Stimulated activated CD4-positive, alpha-beta T cell treated with anti-CD3 and anti-CD28 coated beads, Interleukin-1b, Interleukin-23, amount 100 ng/mL, for 24 hours (primary cell): ENCODE measurements around the gene FAM149B1.
"Not testable (repeated sequence)": the region's sequence is repeated elsewhere in the genome, so short reads cannot be mapped to it uniquely, and the experiment has no call there.

Experiments used
- DNase-seq, 4 experiments: peaks; one replicate each; pipeline ENCODE4 v3.0.0-alpha.2; 2020; ENCODE audit warnings: low read depth in 4 of 4, low spot score in 1 of 4

Gene FAM149B1

GRCh38 chr10:73229567-73229966 is 61.6 kb downstream of the FAM149B1 start:
- DNase-seq, result no peak

- no peak for DNase-seq
These were observed 65.0 kb downstream of the FAM149B1 start for GRCh38 chr10:73232887-73233286.

GRCh38 chr10:73233883-73234282 is 66.0 kb downstream of the FAM149B1 start:
- no peak for DNase-seq

- DNase-seq, result no peak
These were observed 66.8 kb downstream of the FAM149B1 start for GRCh38 chr10:73234695-73235094.

GRCh38 chr10:73238990-73239566 is 71.2 kb downstream of the FAM149B1 start:
- no peak for DNase-seq

- no peak for DNase-seq
These were observed 72.0 kb downstream of the FAM149B1 start for GRCh38 chr10:73239908-73240307.

- DNase-seq, result no peak
These were observed 77.1 kb downstream of the FAM149B1 start for GRCh38 chr10:73244866-73245477.

GRCh38 chr10:73246322-73246645 is 78.4 kb downstream of the FAM149B1 start:
- no peak for DNase-seq

- DNase-seq, result peak; percentile 92 to 97 (median 96)
These were observed 79.0 kb downstream of the FAM149B1 start, which contains the start of gene DNAJC9 for GRCh38 chr10:73246646-73247508. TSS of gene DNAJC9 (minus strand) at chr10:73247255. CDS start at chr10:73247189, 66 bp downstream.

- no peak for DNase-seq
These were observed 79.8 kb downstream of the FAM149B1 start for GRCh38 chr10:73247509-73248258.

GRCh38 chr10:73248259-73248724 is 80.4 kb downstream of the FAM149B1 start:
- DNase-seq, result no peak

GRCh38 chr10:73251683-73252444 is 83.9 kb downstream of the FAM149B1 start:
- DNase-seq, result peak in 2 of 4 experiments; percentile 4 to 11

- DNase-seq, result peak; percentile 71 to 88 (median 84)
These were observed 84.7 kb downstream of the FAM149B1 start, which contains the start of gene MRPS16 for GRCh38 chr10:73252445-73253224. TSS of gene MRPS16 (minus strand) at chr10:73252644. CDS start at chr10:73252482, 162 bp downstream.

GRCh38 chr10:73253225-73253555 is 85.3 kb downstream of the FAM149B1 start:
- DNase-seq, result no peak

GRCh38 chr10:73258612-73259011 is 90.7 kb downstream of the FAM149B1 start:
- DNase-seq, result not testable (repeated sequence)

GRCh38 chr10:73261362-73261995 is 93.6 kb downstream of the FAM149B1 start:
- DNase-seq, result no peak

- no peak for DNase-seq
These were observed 94.3 kb downstream of the FAM149B1 start for GRCh38 chr10:73262105-73262730.

GRCh38 chr10:73262880-73263555 is 95.1 kb downstream of the FAM149B1 start:
- no peak for DNase-seq
